Cerebellar nuclear complex (tissue), 1 donor: Measurements from ENCODE around the gene MRPL46.
"Not testable (repeated sequence)": the region's sequence is repeated elsewhere in the genome, so short reads cannot be mapped to it uniquely, and the experiment has no call there.

Experiments
- DNase-seq, 2 experiments: peaks; one replicate each; lab custom pipeline; 2025; lab: John Stamatoyannopoulos, UW

Gene MRPL46

GRCh38 chr15:88441076-88441730 lies 26.0 kb downstream of the MRPL46 start:
- DNase-seq, result no peak

GRCh38 chr15:88440021-88440420 lies 27.2 kb downstream of the MRPL46 start:
- no peak for DNase-seq

- no peak for DNase-seq
Measured at GRCh38 chr15:88438181-88438580, 29.0 kb downstream of the MRPL46 start.

GRCh38 chr15:88434106-88434505 lies 33.1 kb downstream of the MRPL46 start:
- DNase-seq, result not testable (repeated sequence)

GRCh38 chr15:88433046-88433685 lies 34.0 kb downstream of the MRPL46 start:
- no peak for DNase-seq

GRCh38 chr15:88431441-88431840 lies 35.7 kb downstream of the MRPL46 start:
- DNase-seq, result no peak

- no peak for DNase-seq
Measured at GRCh38 chr15:88430051-88430450, 37.1 kb downstream of the MRPL46 start.

GRCh38 chr15:88428805-88429605 lies 38.2 kb downstream of the MRPL46 start:
- no peak for DNase-seq

- no peak for DNase-seq
Measured at GRCh38 chr15:88428053-88428452, 39.1 kb downstream of the MRPL46 start.

GRCh38 chr15:88426304-88426703 lies 40.9 kb downstream of the MRPL46 start:
- DNase-seq, result no peak

- DNase-seq, result no peak
Measured at GRCh38 chr15:88423331-88423730, 43.9 kb downstream of the MRPL46 start.

- DNase-seq, result no peak
Measured at GRCh38 chr15:88419830-88420229, 47.4 kb downstream of the MRPL46 start.
